SK-N-SH (cell line): ENCODE results near the gene WASHC2C.
"Not testable (repeated sequence)": the region's sequence is repeated elsewhere in the genome, so short reads cannot be mapped to it uniquely, and the experiment has no call there.

ENCODE experiments used
- CHD2 ChIP-seq: fragments of 150-350 bp; IDR thresholded peaks from 2 replicates; pipeline ENCODE4 v1.6.1; 2018; ENCODE audit warnings: low read length; ENCODE audit not compliant: partially characterized antibody
- EP300 ChIP-seq, 2 experiments: IDR thresholded peaks; 2 replicates each; pipeline versions ENCODE4 v1.4.0 to v1.6.1; 2012; ENCODE audit warnings: borderline replicate concordance in 1 of 2, low read depth in 1 of 2, low read length in 1 of 2
- EZH2phosphoT487 ChIP-seq: fragments of 200-600 bp; sonication (generic); IDR thresholded peaks from 2 replicates; pipeline ENCODE4 v1.6.1; 2017; ENCODE audit warnings: low read depth, mixed run types, mild to moderate bottlenecking, antibody characterized with exemption, moderate library complexity, borderline replicate concordance
- FOXJ3 ChIP-seq: sonication (generic); formaldehyde crosslinking; IDR thresholded peaks from 2 replicates; pipeline ENCODE4 v1.5.1; 2020; ENCODE audit warnings: mild to moderate bottlenecking, missing genetic modification reagents
- POLR2AphosphoS5 ChIP-seq: IDR thresholded peaks from 2 replicates; pipeline ENCODE4 v1.6.1; 2012; ENCODE audit warnings: low read depth, low read length
- SIN3A ChIP-seq: IDR thresholded peaks from 2 replicates; pipeline ENCODE4 v1.6.1; 2012; ENCODE audit warnings: low read depth, mild to moderate bottlenecking, low read length, moderate library complexity, borderline replicate concordance
- TEAD4 ChIP-seq: IDR thresholded peaks from 2 replicates; pipeline ENCODE4 v1.4.0; 2012; ENCODE audit warnings: mild to moderate bottlenecking, borderline replicate concordance; ENCODE audit not compliant: insufficient read depth
- TF ChIP-seq, protein P1 (sequence below): IDR thresholded peaks from 2 replicates; pipeline ENCODE4 v1.4.0; 2012; ENCODE audit warnings: low read depth
- TF ChIP-seq, protein P2 (sequence below): fragments of 200-600 bp; sonication (generic); IDR thresholded peaks from 2 replicates; pipeline ENCODE4 v1.6.1; 2017; ENCODE audit warnings: antibody characterized with exemption, mild to moderate bottlenecking, moderate library complexity

DNA sequence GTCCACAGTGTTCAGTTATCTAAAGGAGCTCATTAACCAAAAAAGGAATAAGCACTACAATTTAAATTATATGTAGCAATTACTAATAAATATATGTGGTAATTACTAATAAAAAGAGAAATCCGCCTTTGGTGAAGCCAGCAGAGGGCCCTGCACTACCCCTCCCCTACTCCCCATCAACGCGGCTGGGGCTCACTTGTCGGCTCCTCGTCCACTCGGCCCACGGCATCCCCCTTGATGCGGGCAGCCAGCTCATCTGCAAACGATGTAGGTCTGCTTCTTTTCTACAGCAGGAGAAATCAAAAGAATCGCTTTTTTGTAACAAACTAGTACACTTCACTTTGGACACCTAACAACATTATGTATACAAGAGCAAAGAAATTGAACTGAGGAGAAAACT, 5.6 kb upstream of the WASHC2C start:
- TF ChIP-seq, protein P1, sequence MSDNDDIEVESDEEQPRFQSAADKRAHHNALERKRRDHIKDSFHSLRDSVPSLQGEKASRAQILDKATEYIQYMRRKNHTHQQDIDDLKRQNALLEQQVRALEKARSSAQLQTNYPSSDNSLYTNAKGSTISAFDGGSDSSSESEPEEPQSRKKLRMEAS, result not testable (repeated sequence)
- TF ChIP-seq, protein P2, sequence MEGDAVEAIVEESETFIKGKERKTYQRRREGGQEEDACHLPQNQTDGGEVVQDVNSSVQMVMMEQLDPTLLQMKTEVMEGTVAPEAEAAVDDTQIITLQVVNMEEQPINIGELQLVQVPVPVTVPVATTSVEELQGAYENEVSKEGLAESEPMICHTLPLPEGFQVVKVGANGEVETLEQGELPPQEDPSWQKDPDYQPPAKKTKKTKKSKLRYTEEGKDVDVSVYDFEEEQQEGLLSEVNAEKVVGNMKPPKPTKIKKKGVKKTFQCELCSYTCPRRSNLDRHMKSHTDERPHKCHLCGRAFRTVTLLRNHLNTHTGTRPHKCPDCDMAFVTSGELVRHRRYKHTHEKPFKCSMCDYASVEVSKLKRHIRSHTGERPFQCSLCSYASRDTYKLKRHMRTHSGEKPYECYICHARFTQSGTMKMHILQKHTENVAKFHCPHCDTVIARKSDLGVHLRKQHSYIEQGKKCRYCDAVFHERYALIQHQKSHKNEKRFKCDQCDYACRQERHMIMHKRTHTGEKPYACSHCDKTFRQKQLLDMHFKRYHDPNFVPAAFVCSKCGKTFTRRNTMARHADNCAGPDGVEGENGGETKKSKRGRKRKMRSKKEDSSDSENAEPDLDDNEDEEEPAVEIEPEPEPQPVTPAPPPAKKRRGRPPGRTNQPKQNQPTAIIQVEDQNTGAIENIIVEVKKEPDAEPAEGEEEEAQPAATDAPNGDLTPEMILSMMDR, result not testable (repeated sequence)
- not testable (repeated sequence) for TF ChIP-seq FOXJ3 (CRISPR knock-in tag); POLR2AphosphoS5; TEAD4; SIN3A; EP300 (IDR thresholded peaks at IDR 0.05; ENCODE audit: borderline replicate concordance in 1 of 2, low read depth in 1 of 2, low read length in 1 of 2); EZH2phosphoT487; CHD2
